ENCODE data around the gene ZNF124. TPM values are rescaled to one million over a fixed set of nuclear protein-coding genes. Genes with fewer than 3 reads are reported as not detected.
A peak's percentile ranks its signal among the peaks of the same experiment; 100 is the strongest.
"Not testable (repeated sequence)": the region's sequence is repeated elsewhere in the genome, so short reads cannot be mapped to it uniquely, and the experiment has no call there.

The ZNF124 gene
- total RNA-seq (2021; fragmentation: NEBNext Ultra II Directional; extraction: Animal tissue kit (Norgen Biotek cat#: 25700)) (35.6 and 39.9 TPM in 2 replicates), polyA plus RNA-seq (2011; rRNA removed) (3.6 and 4.6 TPM in 2 replicates), polyA minus RNA-seq (2011; rRNA and poly(A)+ RNA removed) (40.8 and 66.4 TPM in 2 replicates)
- 7.7 TPM for polyA plus RNA-seq (2011; cell fraction: cytosol; rRNA removed)
- polyA plus RNA-seq (2011; cell fraction: nucleus; rRNA removed): 6.3 TPM
- 6.2 to 11.4 TPM (median 8.8 TPM) in 4 replicates for polyA plus RNA-seq (2012, experiment 1 of 2)
- polyA plus RNA-seq (2012, experiment 2 of 2): 0.97 TPM
- 14.6 TPM for polyA plus RNA-seq (2013, experiment 1 of 2)
- 13.8 TPM for polyA plus RNA-seq (2013, experiment 2 of 2)
- polyA minus RNA-seq (2011; cell fraction: cytosol; rRNA and poly(A)+ RNA removed): 16.7 TPM
- polyA minus RNA-seq (2011; cell fraction: nucleus; rRNA and poly(A)+ RNA removed): 119 TPM
- long read RNA-seq, experiment 1, partial matches to known transcripts: 1 of 19 reads
- long read RNA-seq, experiment 1, other reads (novel, unspliced or antisense): 14 of 19 reads
- long read RNA-seq, experiment 2, partial matches to known transcripts: 0 of 6 reads
- long read RNA-seq, experiment 2, other reads (novel, unspliced or antisense): 0 of 6 reads

- H2BK5ac ChIP-seq (ENCODE audit: low read depth, low read length); POLR2A ChIA-PET (ENCODE audit: partially characterized antibody); H3K4me1 ChIP-seq (replicated peaks in 1 of 4; ENCODE audit: control insufficient read depth in 3 of 4, insufficient read depth in 4 of 4, low read length in 3 of 4); H3K4me3 ChIP-seq (ENCODE audit: extremely low read depth in 1 of 4, insufficient read depth in 2 of 4, low read depth in 3 of 4, low read length in 4 of 4); DNase-seq (ENCODE audit: low read depth in 1 of 2, low spot score in 2 of 2); H2AFZ ChIP-seq (ENCODE audit: low read length); H3K56ac ChIP-seq (replicated peaks; ENCODE audit: insufficient read length, low read depth, low read length); H4K5ac ChIP-seq (ENCODE audit: insufficient read length, low read depth, low read length); H3K9ac ChIP-seq (replicated peaks in 1 of 4; ENCODE audit: extremely low read depth in 1 of 4, low read depth in 3 of 4, low read length in 3 of 4); H3K14ac ChIP-seq (ENCODE audit: insufficient read length); H3K27me3 ChIP-seq (replicated peaks in 1 of 4; ENCODE audit: control insufficient read depth in 3 of 4, extremely low read depth in 1 of 4, insufficient read depth in 3 of 4, low read length in 3 of 4); H4K20me1 ChIP-seq (replicated peaks in 1 of 2; ENCODE audit: control insufficient read depth in 1 of 2, insufficient read depth in 2 of 2, low read length in 2 of 2); H3K18ac ChIP-seq (ENCODE audit: extremely low read depth, low read length); H4K91ac ChIP-seq (replicated peaks; ENCODE audit: insufficient read length, low read length); H3K9me3 ChIP-seq (ENCODE audit: insufficient read depth in 2 of 2, low read depth in 1 of 2, low read length in 1 of 2); H2BK15ac ChIP-seq (ENCODE audit: low read length); H3K4ac ChIP-seq (replicated peaks; ENCODE audit: insufficient read length, low read depth, low read length); H2AK5ac ChIP-seq (ENCODE audit: low read depth, low read length); H3K36me3 ChIP-seq (ENCODE audit: control insufficient read depth in 2 of 4, insufficient read depth in 4 of 4, low read length in 3 of 4); H2BK120ac ChIP-seq (replicated peaks; ENCODE audit: low read depth, low read length); H2BK12ac ChIP-seq (ENCODE audit: low read depth, low read length); H3K27ac ChIP-seq (ENCODE audit: low read depth, low read length); H3K23ac ChIP-seq (ENCODE audit: insufficient read length); H3K79me1 ChIP-seq (ENCODE audit: low read depth, low read length); H4K8ac ChIP-seq (ENCODE audit: extremely low read depth, insufficient read depth, low read length); H2BK20ac ChIP-seq (ENCODE audit: low read length); CTCF ChIA-PET (ENCODE audit: partially characterized antibody); H3K23me2 ChIP-seq (ENCODE audit: low read depth, low read length): not testable (repeated sequence)
- 85% methylated on average over 3 of the region's 28 CpGs; no CpG with 5 or more reads in 1 of the 2 experiments for WGBS, 2 experiments (ENCODE audit: extremely low coverage in 1 of 2, insufficient coverage in 1 of 2, insufficient read length in 1 of 2, insufficient replicate concordance in 2 of 2, low coverage in 1 of 2, low lambda C conversion rate in 2 of 2, missing lambda C conversion rate in 1 of 2)
- Histone ChIP-seq H3K79me2 (ENCODE audit: control insufficient read depth in 1 of 2, insufficient read depth in 2 of 2, low read length in 2 of 2) (peaks cover 16 to 30% of the 10 kb centered on the region in 2 experiments), H3K4me2 (ENCODE audit: insufficient read depth in 1 of 2, low read depth in 2 of 2, low read length in 2 of 2) (0 out of 4 replicates have a peak within 1 kb of the TSS, but pooled peaks of 1 of the 2 experiments have one; percentile 45)
- peak; percentile 85 for FAIRE-seq
These were observed at the start of gene ZNF124 for GRCh38 chr1:247171875-247172563. Gene ZNF124 (minus strand): TSS chr1:247172020. CDS start chr1:247171877, 143 bp downstream.
